LNCaP clone FGC (cell line): ENCODE results near the gene CYP4A22.
"Not testable (repeated sequence)": the region's sequence is repeated elsewhere in the genome, so short reads cannot be mapped to it uniquely, and the experiment has no call there.

Experiments used
- DNase-seq: peaks from one replicate; pipeline ENCODE4 v3.0.0-alpha.2; 2011; ENCODE audit warnings: low read depth
- H3K4me3 ChIP-seq: 2 replicates; pipeline ENCODE4 v1.5.1; 2011; ENCODE audit warnings: mild to moderate bottlenecking, low read depth, low read length, control low read depth
- CTCF ChIP-seq: IDR thresholded peaks from 2 replicates; pipeline ENCODE4 v1.5.1; 2012; ENCODE audit warnings: mild to moderate bottlenecking; ENCODE audit not compliant: control insufficient read depth, insufficient read depth; ENCODE audit errors: extremely low read depth

Gene CYP4A22

DNA sequence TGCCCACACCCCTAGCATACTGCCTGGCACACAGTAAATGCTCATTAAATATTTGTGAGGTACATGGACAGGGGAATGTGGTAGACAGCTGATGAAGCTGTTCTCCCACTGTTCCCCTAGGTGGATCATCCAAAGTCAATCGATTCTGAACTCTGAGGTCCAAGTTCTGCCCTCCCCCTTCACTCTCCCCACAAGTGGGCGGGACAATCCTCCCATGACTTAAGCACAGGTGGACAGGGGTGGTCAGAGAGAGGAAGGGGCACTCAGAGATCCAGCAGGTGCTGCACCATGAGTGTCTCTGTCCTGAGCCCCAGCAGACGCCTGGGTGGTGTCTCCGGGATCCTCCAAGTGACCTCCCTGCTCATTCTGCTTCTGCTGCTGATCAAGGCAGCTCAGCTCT lies at the start of gene CYP4A22:
CYP4A22 (plus strand) TSS at position 244 of the 400 bp plus-strand sequence; CDS start at position 289, 45 bp downstream.
- DNase-seq = no peak
- no peak for TF ChIP-seq CTCF

GRCh38 chr1:47089356-47089755 lies 47.9 kb upstream of the CYP4A22 start:
- DNase-seq, H3K4me3 ChIP-seq: not testable (repeated sequence)
- TF ChIP-seq CTCF = peak; percentile 57

More for the DNA sequence above, at the start of gene CYP4A22:
- H3K4me3 ChIP-seq = no peak within 1 kb of the TSS

- peak; percentile 30 for TF ChIP-seq CTCF
- DNase-seq, H3K4me3 ChIP-seq: not testable (repeated sequence)
Observed at GRCh38 chr1:47091476-47091875, 45.8 kb upstream of the CYP4A22 start.

- no peak for DNase-seq
- no peak overlapping the region for H3K4me3 ChIP-seq
- TF ChIP-seq CTCF = no peak
Observed at GRCh38 chr1:47104816-47105215, 32.4 kb upstream of the CYP4A22 start.

DNA sequence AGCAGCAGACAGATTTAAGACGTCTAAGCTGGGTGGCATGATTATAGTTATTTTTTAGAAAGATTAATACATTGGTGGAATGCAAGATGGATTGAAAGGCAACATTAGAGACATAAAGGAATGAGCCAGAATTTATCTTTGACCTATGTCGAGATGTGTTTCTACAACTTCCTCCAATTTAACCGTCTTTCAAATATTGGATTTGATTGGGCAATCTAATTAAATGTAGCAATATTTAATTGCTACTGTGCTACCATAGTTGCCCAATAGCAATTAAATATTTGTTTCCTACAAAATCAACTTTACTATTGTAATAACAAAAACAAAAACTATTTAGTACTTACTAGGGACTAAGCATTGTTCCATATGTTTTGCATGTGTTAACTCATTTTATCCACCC lies 30.4 kb upstream of the CYP4A22 start:
- no peak for DNase-seq
- no peak overlapping the region for H3K4me3 ChIP-seq
- TF ChIP-seq CTCF = no peak

- DNase-seq, H3K4me3 ChIP-seq: not testable (repeated sequence)
Observed at GRCh38 chr1:47107851-47108574, 29.2 kb upstream of the CYP4A22 start.

GRCh38 chr1:47109482-47109881 lies 27.8 kb upstream of the CYP4A22 start:
- not testable (repeated sequence) for H3K4me3 ChIP-seq, DNase-seq

DNA sequence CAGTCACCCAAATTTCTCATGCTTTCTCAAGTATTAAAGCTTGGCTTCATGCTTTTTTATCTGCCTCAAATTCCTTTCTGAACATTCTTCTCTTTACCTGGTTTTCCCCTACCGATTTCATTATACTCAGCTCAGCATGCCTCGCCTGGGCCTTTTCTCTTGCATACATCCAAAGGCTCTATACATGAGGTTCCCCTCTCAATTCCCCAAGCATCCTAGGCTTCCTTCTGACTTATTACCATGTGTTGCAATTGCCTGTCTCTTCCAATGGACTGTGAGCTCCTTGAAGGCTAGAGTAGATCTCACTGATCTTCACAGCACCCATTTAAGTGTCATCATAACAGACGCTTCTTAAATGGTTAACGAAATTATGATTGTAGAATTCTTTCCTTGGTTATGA lies 24.1 kb upstream of the CYP4A22 start:
- no peak overlapping the region for H3K4me3 ChIP-seq

GRCh38 chr1:47121039-47121438 lies 16.2 kb upstream of the CYP4A22 start:
- not testable (repeated sequence) for DNase-seq, H3K4me3 ChIP-seq

More for the DNA sequence above, 24.1 kb upstream of the CYP4A22 start:
- DNase-seq = no peak
- TF ChIP-seq CTCF = no peak

GRCh38 chr1:47124834-47125233 lies 12.4 kb upstream of the CYP4A22 start:
- H3K4me3 ChIP-seq, DNase-seq: not testable (repeated sequence)

DNA sequence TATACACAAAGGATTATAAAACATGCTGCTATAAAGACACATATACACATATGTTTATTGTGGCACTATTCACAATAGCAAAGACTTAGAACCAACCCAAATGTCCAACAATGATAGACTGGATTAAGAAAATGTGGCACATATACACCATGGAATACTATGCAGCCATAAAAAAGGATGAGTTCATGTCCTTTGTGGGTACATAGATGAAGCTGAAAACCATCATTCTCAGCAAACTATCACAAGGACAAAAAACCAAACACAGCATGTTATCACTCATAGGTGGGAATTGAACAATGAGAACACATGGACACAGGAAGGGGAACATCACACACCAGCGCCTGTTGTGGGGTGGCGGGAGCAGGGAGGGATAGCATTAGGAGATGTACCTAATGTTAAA lies 10.2 kb upstream of the CYP4A22 start:
- not testable (repeated sequence) for H3K4me3 ChIP-seq, DNase-seq
